ENCODE data around the gene AACS. TPM values are rescaled to one million over a fixed set of nuclear protein-coding genes. Genes with fewer than 3 reads are reported as not detected.

AACS gene
- total RNA-seq, 1 experiment from 2014 or later = 31.3 TPM

- Mint-ChIP-seq H3K9me3 (ENCODE audit: unreplicated experiment) (no peaks in the 10 kb centered on the region), H3K4me1 (ENCODE audit: low read depth, unreplicated experiment) (no peaks in the 10 kb centered on the region), H3K4me3 (ENCODE audit: unreplicated experiment) (no peak overlapping the region), H3K27ac (ENCODE audit: unreplicated experiment) (no peak overlapping the region), H3K36me3 (ENCODE audit: insufficient read depth, unreplicated experiment) (peaks cover 4% of the 10 kb centered on the region), H3K27me3 (ENCODE audit: insufficient read depth, unreplicated experiment) (peaks cover 46% of the 10 kb centered on the region)
- TF ChIP-seq CTCF (IDR thresholded peaks at IDR 0.05; ENCODE audit: insufficient read depth in 1 of 2, low read depth in 1 of 2, low read length in 1 of 2, severe bottlenecking in 1 of 2, unreplicated experiment in 1 of 2) = no peak
- no peaks in the 10 kb centered on the region for H3K4me1 ChIP-seq
- H3K4me3 ChIP-seq (ENCODE audit: low read depth, low read length) = no peak overlapping the region
- no peaks in the 10 kb centered on the region for H3K9me3 ChIP-seq
- intact Hi-C loops (cut with micrococcal nuclease; ENCODE audit: unreplicated experiment) = no loop called here
- H3K27me3 ChIP-seq (replicated peaks; ENCODE audit: control insufficient read depth, insufficient read depth, low read length) = peaks cover 4% of the 10 kb centered on the region
- POLR2A ChIA-PET = no interaction called here
- no TSS peak for BruUV-seq (replicated peaks)
- no peaks in the 10 kb centered on the region for H3K36me3 ChIP-seq (ENCODE audit: control insufficient read depth, insufficient read depth, low read length)
- CTCF ChIA-PET = no interaction called here
- no peak for DNase-seq
Measured at GRCh38 chr12:125191361-125192087, 126.3 kb downstream of the AACS start.

GRCh38 chr12:125192690-125193221, 127.5 kb downstream of the AACS start:
- no peaks in the 10 kb centered on the region for H3K9me3 ChIP-seq
- H3K36me3 ChIP-seq (ENCODE audit: control insufficient read depth, insufficient read depth, low read length) = no peaks in the 10 kb centered on the region
- Mint-ChIP-seq H3K36me3 (ENCODE audit: insufficient read depth, unreplicated experiment) (peaks cover 4% of the 10 kb centered on the region), H3K9me3 (ENCODE audit: unreplicated experiment) (no peaks in the 10 kb centered on the region), H3K4me3 (ENCODE audit: unreplicated experiment) (no peak overlapping the region), H3K4me1 (ENCODE audit: low read depth, unreplicated experiment) (no peaks in the 10 kb centered on the region), H3K27ac (ENCODE audit: unreplicated experiment) (no peak overlapping the region), H3K27me3 (ENCODE audit: insufficient read depth, unreplicated experiment) (peaks cover 43% of the 10 kb centered on the region)
- peaks cover 4% of the 10 kb centered on the region for H3K27me3 ChIP-seq (replicated peaks; ENCODE audit: control insufficient read depth, insufficient read depth, low read length)
- DNase-seq = no peak
- intact Hi-C loops (cut with micrococcal nuclease; ENCODE audit: unreplicated experiment) = no loop called here
- H3K4me1 ChIP-seq = no peaks in the 10 kb centered on the region
- ChIA-PET POLR2A (no interaction called here), CTCF (interaction anchor here (1.4 to 1.6 kb wide), 2 partner anchors 9 to 10 kb away, joined by 4 to 5 read pairs; no protein-coding TSS in a partner anchor)
- TF ChIP-seq CTCF (IDR thresholded peaks at IDR 0.05; ENCODE audit: insufficient read depth in 1 of 2, low read depth in 1 of 2, low read length in 1 of 2, severe bottlenecking in 1 of 2, unreplicated experiment in 1 of 2) = no peak
- H3K4me3 ChIP-seq (ENCODE audit: low read depth, low read length) = no peak overlapping the region
- BruUV-seq (replicated peaks) = no TSS peak

Other genes starting within 250 kb of the AACS start
- 104 and 106 TPM in 2 replicates for gene SCARB1, start 201.6 kb upstream of the AACS start, total RNA-seq (2022)
- 782 and 880 TPM in 2 replicates for gene UBC, start 150.8 kb upstream of the AACS start, total RNA-seq (2022)
- 34.9 and 35.9 TPM in 2 replicates for gene DHX37, start 76.3 kb upstream of the AACS start, total RNA-seq (2022)
- 19.6 and 20.6 TPM in 2 replicates for gene BRI3BP, start 71.8 kb upstream of the AACS start, total RNA-seq (2022)
- gene TMEM132B, start 121.0 kb downstream of the AACS start, total RNA-seq (2022) = not detected in 2 replicates